GM10266 (cell line): ENCODE data around the gene TMEM183A.

Experiments
- DNase-seq: peaks from one replicate; pipeline ENCODE4 v3.0.0; 2012; ENCODE audit errors: extremely low spot score
- CTCF ChIP-seq: IDR thresholded peaks from 2 replicates; pipeline ENCODE4 v1.5.1; 2012; ENCODE audit warnings: mild to moderate bottlenecking, low read depth; ENCODE audit not compliant: control insufficient read depth, insufficient read depth; ENCODE audit errors: missing control alignments

The TMEM183A gene

GRCh38 chr1:203072911-203073310 lies 65.7 kb downstream of the TMEM183A start:
- TF ChIP-seq CTCF: no peak
- DNase-seq: no peak

- TF ChIP-seq CTCF: no peak
- no peak for DNase-seq
Observed at GRCh38 chr1:203073469-203073868, 66.3 kb downstream of the TMEM183A start.
